Colonic mucosa (tissue), 4 donors: ENCODE measurements around the gene SDCBP2. TPM values are rescaled to one million over a fixed set of nuclear protein-coding genes. Genes with fewer than 3 reads are reported as not detected.

Experiments
- DNase-seq: peaks from one replicate; pipeline ENCODE4 v3.0.0-alpha.2; 2020
- H3K27ac ChIP-seq: fragments of 200-600 bp; one replicate; pipeline ENCODE4 v1.8.0; 2021
- H3K27me3 ChIP-seq: fragments of 200-600 bp; one replicate; pipeline ENCODE4 v1.8.0; 2021
- H3K36me3 ChIP-seq: fragments of 200-600 bp; one replicate; pipeline ENCODE4 v1.8.0; 2021
- H3K4me1 ChIP-seq: fragments of 200-600 bp; one replicate; pipeline ENCODE4 v1.8.0; 2021; ENCODE audit warnings: mild to moderate bottlenecking
- H3K4me3 ChIP-seq: fragments of 200-600 bp; one replicate; pipeline ENCODE4 v1.8.0; 2021
- H3K9ac ChIP-seq, 2 donors: one replicate each; pipeline ENCODE4 v1.7.0; 2013; ENCODE audit warnings: control low read depth in 2 of 2, low read depth in 2 of 2, low read length in 2 of 2
- H3K9me3 ChIP-seq: fragments of 200-600 bp; one replicate; pipeline ENCODE4 v1.8.0; 2021
- intact Hi-C: fragments of 100-400 bp; cut with DNase I; formaldehyde crosslinking; loops from one replicate; pipeline ENCODE4 v1.14.1; 2022
- total RNA-seq, 2 donors: library from RNA; stranded (reverse); fragmentation: NEBNext Ultra II Directional in 1 of 2; extraction: Animal tissue kit (Norgen Biotek cat#: 25700) in 1 of 2; gene quantifications; one replicate each; pipeline ENCODE4 v1.2.1, GENCODE V29; 2021
- TF ChIP-seq, protein P1 (sequence below): fragments of 200-600 bp; IDR thresholded peaks from one replicate; pipeline ENCODE4 v1.8.0; 2022; ENCODE audit warnings: antibody characterized with exemption, mild to moderate bottlenecking
- donor health status: healthy.
- donor health status: DM: no; HTN: no; CAD: no.
- donor health status: DM: no; HTN: no; CAD: no.

Gene SDCBP2
- total RNA-seq, 2 donors from 2014 or later: 202 to 345 TPM

DNA sequence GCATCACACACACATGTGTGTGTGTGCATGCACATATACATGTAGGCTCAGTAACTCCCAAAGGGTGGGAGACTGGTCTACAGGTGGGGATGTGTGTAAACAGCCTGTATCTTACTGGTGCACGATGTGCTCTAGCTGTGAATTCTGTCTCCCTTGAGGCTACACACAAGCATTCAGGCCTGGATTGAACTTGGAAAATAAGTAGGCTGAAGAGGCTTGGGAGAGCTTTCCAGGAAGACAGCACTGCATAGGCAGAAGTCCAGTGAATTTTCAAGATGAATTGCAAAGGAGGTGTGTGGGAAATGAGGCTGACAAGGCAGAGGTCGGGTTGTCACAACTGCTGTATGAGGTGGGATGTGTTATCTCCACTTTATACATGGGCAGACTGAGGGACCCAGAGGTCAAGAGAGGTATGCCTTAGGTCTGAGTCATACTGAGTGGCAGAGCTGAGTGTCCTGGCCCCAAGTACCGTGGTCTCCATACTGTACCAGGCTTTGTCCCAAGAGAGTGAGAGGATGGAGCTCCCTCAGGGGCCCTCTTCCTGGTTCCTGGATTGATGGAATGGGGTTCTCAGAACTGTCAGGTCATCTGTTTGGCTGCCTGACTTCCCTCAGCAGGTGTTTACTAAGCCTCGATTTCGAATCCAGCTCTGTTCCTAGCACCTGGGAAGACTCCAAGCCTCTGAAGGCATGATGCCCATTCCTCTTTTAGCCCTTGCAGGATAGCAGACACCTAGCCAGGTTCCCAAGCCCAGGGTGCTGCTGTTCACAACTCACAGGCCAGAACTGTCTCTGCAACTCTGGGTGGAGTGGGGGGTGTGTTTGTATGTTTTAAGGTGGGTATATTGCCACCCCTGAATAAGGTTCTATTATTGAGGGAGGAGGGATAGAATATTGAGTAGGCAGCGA lies 48.5 kb downstream of the SDCBP2 start:
- intact Hi-C loops: no loop called here
- no peak overlapping the region for H3K27ac ChIP-seq

DNA sequence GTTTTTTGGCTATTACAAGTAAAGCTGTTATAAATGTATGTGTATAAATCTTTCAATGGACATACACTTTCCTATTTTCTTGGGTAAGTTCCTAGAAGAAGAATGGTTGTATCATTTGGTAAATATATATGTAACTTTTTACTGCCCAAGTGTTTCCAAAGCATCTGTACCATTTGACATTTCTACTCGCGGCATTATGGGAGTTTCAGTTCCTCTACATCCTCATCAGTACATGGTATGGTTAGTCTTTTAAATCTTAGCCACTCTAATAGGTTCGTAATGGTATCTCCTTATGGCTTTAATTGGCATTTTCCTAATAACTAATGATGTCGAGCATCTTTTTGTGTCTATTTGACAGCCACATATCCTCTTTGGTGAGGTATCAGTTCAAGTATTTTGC lies 49.9 kb downstream of the SDCBP2 start:
- no peak overlapping the region for H3K9ac ChIP-seq
- no peaks in the 10 kb centered on the region for H3K27me3 ChIP-seq
- no peak overlapping the region for H3K4me3 ChIP-seq
- H3K4me1 ChIP-seq: no peaks in the 10 kb centered on the region
- no peaks in the 10 kb centered on the region for H3K9me3 ChIP-seq
- TF ChIP-seq, protein P1, sequence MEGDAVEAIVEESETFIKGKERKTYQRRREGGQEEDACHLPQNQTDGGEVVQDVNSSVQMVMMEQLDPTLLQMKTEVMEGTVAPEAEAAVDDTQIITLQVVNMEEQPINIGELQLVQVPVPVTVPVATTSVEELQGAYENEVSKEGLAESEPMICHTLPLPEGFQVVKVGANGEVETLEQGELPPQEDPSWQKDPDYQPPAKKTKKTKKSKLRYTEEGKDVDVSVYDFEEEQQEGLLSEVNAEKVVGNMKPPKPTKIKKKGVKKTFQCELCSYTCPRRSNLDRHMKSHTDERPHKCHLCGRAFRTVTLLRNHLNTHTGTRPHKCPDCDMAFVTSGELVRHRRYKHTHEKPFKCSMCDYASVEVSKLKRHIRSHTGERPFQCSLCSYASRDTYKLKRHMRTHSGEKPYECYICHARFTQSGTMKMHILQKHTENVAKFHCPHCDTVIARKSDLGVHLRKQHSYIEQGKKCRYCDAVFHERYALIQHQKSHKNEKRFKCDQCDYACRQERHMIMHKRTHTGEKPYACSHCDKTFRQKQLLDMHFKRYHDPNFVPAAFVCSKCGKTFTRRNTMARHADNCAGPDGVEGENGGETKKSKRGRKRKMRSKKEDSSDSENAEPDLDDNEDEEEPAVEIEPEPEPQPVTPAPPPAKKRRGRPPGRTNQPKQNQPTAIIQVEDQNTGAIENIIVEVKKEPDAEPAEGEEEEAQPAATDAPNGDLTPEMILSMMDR: no peak
- intact Hi-C loops: no loop called here
- H3K36me3 ChIP-seq: no peaks in the 10 kb centered on the region
- DNase-seq: no peak
- no peak overlapping the region for H3K27ac ChIP-seq

More for the DNA sequence above, 48.5 kb downstream of the SDCBP2 start:
- DNase-seq: no peak
- no peak overlapping the region for H3K4me3 ChIP-seq
- no peaks in the 10 kb centered on the region for H3K27me3 ChIP-seq
- H3K9ac ChIP-seq: no peak overlapping the region
- no peaks in the 10 kb centered on the region for H3K36me3 ChIP-seq
- TF ChIP-seq, protein P1: no peak
- no peaks in the 10 kb centered on the region for H3K4me1 ChIP-seq
- H3K9me3 ChIP-seq: no peaks in the 10 kb centered on the region

DNA sequence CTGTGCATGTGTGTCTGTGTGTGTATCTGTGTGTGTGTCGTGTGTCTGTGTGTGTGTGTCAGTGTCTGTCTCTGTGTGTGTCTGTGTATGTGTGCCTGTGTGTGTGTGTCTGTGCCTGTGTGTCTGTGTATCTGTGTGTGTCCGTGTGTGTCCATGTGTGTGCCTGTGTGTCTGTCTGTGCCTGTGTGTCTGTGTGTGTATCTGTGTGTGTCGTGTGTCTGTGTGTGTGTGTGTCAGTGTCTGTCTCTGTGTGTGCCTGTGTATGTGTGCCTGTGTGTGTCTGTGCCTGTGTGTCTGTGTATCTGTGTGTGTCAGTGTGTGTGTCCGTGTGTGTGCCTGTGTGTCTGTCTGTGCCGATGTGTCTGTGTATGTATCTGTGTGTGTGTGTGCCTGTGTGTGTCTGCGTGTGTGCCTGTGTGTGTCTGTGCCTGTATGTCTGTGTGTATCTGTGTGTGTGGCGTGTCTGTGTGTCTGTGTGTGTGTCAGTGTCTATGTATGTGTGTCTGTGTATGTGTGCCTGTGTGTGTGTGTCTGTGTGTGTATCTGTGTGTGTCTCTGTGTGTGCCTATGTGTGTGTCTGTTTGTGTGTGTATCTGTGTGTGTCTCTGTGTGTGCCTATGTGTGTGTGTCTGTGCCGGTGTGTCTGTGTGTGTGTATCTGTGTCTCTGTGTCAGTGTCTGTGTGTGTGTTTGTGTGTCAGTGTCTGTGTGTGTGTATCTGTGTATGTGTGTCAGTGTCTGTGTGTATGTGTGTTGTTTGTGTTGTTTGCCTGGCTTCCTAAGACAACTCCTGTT lies 51.2 kb downstream of the SDCBP2 start:
- Histone ChIP-seq H3K27me3 (no peaks in the 10 kb centered on the region), H3K36me3 (no peaks in the 10 kb centered on the region), H3K9me3 (no peaks in the 10 kb centered on the region), H3K9ac (no peak overlapping the region), H3K4me1 (no peaks in the 10 kb centered on the region), H3K27ac (no peak overlapping the region), H3K4me3 (no peak overlapping the region)
- intact Hi-C loops: no loop called here
- TF ChIP-seq, protein P1: no peak
- DNase-seq: no peak

DNA sequence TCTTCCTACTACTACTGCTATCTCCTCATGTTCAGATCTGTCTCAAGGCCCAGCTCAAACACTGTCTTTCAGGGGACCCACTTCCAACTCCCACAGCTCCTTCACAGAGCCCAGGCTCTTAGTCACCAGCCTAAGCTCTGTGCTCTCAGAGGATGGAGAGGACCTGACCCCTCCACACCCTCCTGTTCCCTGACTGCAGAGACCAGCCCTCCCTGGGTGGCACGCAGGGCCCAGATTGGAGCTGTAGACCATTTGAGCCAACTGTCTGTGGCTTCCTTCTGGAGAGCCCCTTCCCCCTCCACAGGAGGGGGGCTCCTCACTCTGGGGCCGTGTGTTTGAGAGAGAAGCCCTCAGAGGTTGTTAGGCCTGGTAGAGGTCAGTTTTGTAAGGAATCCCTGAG lies 53.0 kb downstream of the SDCBP2 start:
- intact Hi-C loops: no loop called here
- Histone ChIP-seq H3K4me1 (no peaks in the 10 kb centered on the region), H3K27me3 (no peaks in the 10 kb centered on the region), H3K36me3 (no peaks in the 10 kb centered on the region), H3K4me3 (no peak overlapping the region), H3K9ac (no peak overlapping the region), H3K9me3 (no peaks in the 10 kb centered on the region), H3K27ac (no peak overlapping the region)
- no peak for DNase-seq
- TF ChIP-seq, protein P1: no peak

DNA sequence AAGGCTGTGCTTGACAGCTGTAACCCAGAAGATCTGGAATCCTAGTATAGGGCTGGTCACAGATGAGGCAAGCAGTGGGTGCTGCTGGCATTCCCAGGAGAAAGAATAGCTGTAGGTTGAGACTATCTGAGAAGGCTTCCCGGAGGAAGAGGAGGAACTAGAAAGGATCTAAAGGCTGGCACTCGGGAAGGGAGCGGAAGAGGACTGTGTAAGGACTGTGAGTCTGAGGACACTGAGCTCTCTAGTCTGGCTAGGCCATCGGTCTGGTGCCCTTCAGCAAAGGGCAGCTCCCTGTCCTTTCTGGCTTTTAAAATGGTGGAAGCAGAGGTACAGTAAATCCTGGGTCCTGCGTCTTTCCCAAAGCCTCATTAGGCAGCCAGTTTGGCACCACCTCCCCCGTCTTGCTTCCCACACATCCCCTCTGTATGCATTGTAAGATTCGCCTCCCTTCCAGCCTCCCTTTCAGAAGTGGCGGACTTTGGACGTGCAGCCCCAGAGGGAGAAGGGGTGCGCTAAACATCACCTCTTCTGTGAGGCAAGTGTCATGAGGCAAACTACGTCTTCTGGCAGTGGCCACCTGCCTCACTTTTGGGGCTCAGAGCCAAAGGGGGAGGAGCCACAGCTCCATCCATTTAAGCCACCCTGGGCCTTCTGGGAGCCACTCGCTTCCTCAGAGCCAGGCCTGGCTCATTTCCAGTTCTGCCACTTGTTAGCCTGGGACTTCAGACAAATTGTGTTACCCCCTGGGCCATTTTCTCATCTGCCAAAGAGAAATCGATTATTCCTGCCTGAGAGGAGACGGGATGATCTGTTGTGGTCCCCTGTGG lies 54.2 kb downstream of the SDCBP2 start:
- Histone ChIP-seq H3K4me1 (no peaks in the 10 kb centered on the region), H3K27ac (no peak overlapping the region), H3K27me3 (no peaks in the 10 kb centered on the region), H3K9ac (no peak overlapping the region), H3K4me3 (no peak overlapping the region), H3K36me3 (no peaks in the 10 kb centered on the region), H3K9me3 (no peaks in the 10 kb centered on the region)
- no peak for DNase-seq
- TF ChIP-seq, protein P1: no peak
- intact Hi-C loops: no loop called here
